Measurements from ENCODE around the gene SOX2.

SOX2 gene

DNA sequence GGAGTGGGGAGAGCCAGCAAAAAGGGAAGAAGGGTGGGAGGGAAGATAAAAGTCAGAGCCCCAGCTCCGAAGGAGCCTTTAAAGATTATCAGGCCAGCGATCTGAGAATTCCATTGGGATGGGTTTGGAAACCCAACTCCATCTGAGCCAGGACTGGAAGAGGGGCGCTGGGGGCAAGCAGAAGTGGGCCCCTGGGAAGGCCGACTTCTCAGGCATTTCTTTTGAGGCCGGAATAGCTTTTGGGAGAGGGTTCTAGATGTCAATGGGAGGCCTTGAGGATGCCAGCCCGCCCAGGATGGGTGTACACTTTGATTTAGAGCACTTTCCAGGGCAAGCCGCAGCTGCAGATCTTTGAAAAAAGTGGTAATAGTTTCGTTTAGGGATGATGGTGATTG is 6.6 kb upstream of the SOX2 start:
- no peak for DNase-seq

DNA sequence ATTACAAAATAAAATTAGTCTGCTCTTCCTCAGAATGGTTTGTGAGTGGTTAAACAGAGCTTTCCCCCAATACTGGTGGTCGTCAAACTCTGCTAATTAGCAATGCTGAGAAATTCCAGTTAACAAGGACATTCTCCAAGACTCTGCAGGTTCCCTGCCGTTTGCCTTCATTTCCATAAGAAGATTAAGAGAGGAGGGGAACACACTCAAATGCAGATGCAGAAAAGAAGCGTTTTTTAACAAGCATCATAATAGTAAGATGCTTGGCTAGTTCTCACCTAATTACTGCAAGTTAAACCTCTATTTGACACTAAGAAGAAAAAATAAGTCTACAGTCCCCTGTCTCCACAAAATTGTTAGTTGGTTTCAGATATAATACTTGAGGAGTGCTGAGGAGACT is 3.7 kb upstream of the SOX2 start:
- no peak for DNase-seq

GRCh38 chr3:181709537-181710279 is 2.0 kb upstream of the SOX2 start:
- peak; percentile 22 for DNase-seq

DNA sequence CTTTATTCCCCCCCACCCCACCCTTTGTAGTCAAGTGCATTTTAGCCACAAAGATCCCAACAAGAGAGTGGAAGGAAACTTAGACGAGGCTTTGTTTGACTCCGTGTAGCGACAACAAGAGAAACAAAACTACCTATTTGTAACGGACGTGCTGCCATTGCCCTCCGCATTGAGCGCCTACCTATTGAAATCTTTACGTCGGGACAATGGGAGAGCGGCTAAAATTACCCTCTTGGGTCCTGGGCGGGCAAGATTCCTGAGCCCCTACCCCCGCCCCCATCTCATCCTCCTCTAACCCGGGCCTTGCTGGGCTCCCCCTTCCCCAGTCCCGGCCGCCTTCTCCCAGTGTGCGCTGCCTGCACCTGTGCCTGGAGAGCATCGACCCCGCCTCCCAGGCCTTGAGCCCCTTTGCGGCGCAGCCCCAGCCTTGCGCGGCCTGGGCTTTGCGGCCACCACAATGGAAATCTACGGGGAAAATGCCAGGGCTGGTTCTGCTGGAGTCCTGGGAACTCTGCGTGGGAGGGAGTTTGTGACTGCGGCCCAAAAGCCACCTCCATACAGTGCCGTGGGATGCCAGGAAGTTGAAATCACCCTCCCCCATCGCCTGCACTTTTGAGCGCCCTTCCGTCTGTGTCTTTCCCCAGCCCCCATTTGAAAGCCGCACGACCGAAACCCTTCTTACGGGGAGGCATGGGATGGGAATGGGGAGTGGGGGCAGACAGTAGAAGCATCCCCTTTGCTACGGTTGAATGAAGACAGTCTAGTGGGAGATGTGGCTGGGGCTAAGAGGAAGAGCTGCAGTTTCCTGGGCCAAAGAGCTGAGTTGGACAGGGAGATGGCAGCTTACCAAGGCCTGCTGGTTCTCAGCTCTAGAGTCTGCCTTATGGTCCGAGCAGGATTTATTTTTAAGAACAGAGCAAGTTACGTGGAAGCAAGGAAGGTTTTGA is 1.1 kb upstream of the SOX2 start:
- DNase-seq = peak; percentile 66

GRCh38 chr3:181712226-181712552 is 464 bp downstream of the SOX2 start:
- no peak for DNase-seq

DNA sequence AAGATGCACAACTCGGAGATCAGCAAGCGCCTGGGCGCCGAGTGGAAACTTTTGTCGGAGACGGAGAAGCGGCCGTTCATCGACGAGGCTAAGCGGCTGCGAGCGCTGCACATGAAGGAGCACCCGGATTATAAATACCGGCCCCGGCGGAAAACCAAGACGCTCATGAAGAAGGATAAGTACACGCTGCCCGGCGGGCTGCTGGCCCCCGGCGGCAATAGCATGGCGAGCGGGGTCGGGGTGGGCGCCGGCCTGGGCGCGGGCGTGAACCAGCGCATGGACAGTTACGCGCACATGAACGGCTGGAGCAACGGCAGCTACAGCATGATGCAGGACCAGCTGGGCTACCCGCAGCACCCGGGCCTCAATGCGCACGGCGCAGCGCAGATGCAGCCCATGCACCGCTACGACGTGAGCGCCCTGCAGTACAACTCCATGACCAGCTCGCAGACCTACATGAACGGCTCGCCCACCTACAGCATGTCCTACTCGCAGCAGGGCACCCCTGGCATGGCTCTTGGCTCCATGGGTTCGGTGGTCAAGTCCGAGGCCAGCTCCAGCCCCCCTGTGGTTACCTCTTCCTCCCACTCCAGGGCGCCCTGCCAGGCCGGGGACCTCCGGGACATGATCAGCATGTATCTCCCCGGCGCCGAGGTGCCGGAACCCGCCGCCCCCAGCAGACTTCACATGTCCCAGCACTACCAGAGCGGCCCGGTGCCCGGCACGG is 991 bp downstream of the SOX2 start:
- DNase-seq = peak; percentile 34

GRCh38 chr3:181713280-181713647 is 1.5 kb downstream of the SOX2 start:
- DNase-seq = no peak

GRCh38 chr3:181713676-181714612 is 2.2 kb downstream of the SOX2 start:
- no peak for DNase-seq

DNA sequence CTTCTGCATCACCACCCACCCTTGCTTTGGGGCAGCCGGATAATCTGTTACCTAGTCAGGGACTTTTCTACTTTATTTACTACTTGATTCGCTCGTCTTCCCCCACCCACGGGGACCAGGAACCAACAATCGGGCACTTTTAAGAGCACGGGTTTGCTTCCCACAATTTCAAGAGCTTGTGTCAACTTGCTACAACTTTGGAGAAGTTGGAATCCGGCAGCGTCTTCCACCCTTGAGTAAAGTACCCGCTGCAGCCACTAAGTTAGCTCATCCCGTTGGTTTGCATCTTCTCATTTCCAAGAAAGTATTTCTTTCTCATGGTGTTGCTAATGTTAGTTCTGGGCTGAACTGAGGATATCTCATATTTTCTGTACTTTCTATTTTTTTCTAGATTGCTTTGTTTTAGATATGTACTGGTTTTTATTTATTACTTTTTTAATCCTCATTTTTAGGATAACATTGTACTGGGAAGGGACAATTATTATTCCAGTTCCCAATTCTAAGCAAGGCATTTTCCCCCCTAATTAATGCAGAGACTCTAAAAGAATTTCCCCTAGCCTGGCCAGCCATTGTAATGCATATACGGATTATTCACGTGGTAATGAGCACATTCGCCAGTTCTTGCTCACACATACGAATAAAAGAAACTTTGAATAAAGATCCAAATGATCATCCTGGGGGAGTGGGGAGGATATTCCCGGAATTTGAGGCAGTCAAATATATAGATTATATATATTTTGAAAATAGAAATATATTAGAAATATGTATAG is 4.0 kb downstream of the SOX2 start:
- peak; percentile 11 for DNase-seq

DNA sequence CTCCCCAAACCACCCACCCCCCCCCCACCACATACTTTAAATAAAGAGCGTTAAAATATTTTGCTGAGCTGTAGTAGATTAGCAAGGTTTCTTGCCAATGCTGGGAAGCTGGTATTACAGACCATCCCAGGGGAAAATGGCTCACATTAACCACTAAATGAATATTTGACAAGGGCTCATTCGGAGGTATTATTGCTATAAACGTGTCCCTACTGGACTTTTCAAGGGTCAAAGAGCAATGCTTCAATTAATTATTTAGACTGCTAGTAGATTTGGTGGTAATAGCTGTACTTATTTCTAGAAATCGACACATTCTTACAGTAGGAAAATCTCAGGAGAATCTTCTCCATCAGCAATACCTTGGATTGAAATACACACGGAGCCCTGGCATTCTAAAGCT is 5.2 kb downstream of the SOX2 start:
- DNase-seq = peak; percentile 33

DNA sequence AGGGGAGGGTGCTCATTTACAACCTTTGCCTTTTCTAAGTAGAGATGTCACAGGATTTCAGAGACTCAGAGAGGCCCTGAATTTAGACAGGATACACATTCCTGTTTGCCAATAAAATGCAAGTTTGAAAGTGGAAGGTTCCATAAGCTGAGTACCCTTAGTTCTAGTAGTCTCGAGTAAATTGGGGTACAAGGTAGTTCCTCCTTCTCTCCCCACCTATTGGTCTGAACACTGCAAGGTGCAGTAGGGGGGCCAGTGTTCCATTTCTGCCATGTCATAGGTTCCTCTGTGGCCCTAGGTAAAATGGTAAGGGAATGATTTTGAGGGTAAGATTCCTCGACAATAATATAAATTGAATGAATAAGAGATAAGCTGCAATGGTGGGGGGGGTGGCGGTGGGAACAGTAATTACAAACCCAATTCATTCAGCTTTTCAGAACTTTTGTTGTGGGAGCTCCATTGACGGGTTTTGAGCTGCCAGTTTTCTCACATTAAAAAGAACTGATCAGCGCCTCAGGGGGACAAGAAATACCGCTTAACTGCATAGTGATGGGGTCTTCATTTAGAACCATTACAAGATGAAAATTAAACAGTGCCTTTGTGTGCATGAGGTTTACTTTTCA is 5.9 kb downstream of the SOX2 start:
- no peak for DNase-seq

DNA sequence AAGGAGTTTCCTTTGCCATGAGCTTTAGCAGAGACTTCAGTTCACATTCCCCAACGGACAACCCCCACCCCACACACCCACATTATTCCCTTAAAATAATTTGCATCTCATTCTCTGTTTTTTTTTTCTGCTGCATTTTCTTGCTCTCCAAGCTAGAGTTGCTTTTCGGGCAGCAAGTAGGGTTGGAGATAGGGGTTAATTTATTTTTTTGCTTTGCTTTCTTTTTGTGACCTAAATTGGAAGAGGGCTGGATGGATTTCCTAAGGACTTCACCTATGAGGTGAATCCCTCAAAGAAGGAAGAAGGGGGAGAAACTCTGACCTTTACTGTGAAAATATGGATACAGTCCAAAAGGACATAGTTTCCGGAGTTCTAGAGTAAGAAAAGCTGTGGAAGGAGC is 6.6 kb downstream of the SOX2 start:
- no peak for DNase-seq

GRCh38 chr3:181718987-181719911 is 7.5 kb downstream of the SOX2 start:
- DNase-seq = no peak

GRCh38 chr3:181719991-181720680 is 8.4 kb downstream of the SOX2 start:
- no peak for DNase-seq

DNA sequence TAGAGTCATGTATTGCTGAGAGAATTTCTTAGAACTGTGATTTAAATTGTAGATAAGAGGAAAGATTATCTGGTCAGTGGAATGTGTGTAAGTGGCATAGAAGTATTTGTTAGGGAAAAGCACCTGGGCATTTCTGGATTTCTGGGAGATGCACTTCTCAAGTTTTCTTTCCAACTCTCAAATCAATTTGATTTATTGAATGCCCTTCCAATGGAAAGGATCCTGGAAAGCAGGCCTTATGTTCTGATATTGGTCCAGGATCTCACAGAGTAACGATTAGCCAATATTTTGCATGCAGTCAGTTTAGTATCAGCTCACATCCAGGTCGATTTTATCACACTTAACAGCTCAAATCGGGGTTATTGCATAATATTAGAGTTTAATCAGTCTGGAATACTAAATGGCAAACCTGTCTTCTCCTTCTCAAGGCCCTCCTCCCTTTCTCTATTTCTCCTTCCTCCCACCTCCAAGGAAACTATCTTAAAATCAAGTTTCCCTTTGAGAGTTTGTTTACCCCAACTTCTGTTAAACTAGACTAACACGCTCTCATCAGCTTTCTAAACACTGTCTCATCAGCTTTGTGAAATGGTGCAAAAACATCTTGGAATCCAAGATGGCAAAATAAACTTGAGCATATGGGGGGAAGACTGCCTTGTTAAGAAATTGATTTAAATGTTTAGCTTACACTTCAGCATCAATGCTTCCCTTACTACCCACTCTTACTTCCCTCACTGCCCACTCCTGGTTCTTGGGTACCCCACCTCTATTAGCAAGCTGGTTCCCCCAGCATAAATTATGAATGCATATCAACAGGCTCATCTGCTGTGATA is 9.5 kb downstream of the SOX2 start:
- no peak for DNase-seq

DNA sequence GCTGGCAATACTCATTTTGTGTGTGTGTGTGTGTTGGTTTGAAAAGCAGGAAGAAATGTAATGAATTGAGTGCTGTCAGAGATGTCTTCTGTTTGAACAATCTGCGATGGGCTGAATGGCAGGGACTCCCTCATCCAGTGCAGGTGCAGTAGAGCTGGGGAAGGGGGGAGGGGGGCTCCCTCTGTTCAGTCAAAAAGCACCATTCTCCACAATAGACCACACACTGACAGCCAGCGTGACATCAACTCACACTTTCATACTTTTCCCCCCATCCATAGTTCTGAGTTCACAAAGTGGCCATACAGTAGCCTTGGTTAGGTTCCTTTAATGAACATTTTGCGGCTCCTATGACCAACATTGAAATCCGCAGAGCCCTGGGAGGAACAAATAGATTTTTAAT is 10.4 kb downstream of the SOX2 start:
- no peak for DNase-seq

DNA sequence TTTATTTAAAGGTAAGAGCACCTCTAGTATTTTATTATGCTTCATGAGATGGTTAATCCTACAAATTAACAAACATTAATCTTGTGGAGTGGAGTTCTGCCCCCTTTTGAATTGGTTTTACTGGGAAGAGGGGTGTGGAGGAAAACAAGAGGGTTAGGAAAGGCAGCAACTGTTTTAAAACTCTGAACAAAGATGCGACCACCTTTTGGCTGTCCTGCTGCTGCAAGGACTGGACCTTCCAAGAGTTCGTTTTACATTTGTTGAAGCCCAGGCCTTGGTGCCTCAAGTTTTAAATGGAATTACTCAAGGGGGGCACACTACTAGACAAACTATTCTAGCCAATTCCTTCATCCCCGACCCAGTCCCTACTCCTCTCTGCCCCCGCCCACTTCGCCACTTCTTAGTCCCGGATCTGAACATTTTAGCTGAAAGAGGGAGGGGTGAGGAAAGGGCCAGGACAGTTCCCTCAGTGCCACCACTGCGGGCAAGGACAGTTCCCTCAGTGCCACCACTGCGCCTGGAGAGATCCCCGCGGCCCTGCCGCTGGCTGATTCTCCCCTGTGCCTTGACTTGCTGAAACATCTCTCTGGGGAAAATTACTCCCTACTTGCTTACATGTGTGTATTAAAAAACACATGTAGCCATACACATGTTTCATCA is 11.2 kb downstream of the SOX2 start:
- DNase-seq = no peak

- DNase-seq = no peak
Observed at GRCh38 chr3:181723625-181724191, 12.0 kb downstream of the SOX2 start.

Measured in NCI-H446 treated with DMSO at 0.1 percent for 48 hours (cell line).